Right ventricle myocardium superior (tissue), 1 donor: ENCODE measurements around the gene UROC1. TPM values are rescaled to one million over a fixed set of nuclear protein-coding genes. Genes with fewer than 3 reads are reported as not detected.
"Not testable (repeated sequence)": the region's sequence is repeated elsewhere in the genome, so short reads cannot be mapped to it uniquely, and the experiment has no call there.

Experiments
- ATAC-seq: fragments of 200-7000 bp; cut with Tn5 transposase; one replicate; pipeline ENCODE4 v1.9.1; 2020; ENCODE audit warnings: mild to moderate bottlenecking; ENCODE audit not compliant: poor library complexity
- DNase-seq: peaks from one replicate; pipeline ENCODE4 v3.0.0-alpha.2; 2020
- intact Hi-C: fragments of 100-400 bp; cut with DNase I; formaldehyde crosslinking; loops from one replicate; pipeline ENCODE4 v1.11.2; 2022
- total RNA-seq: library from RNA; stranded (reverse); fragmentation: NEBNext Ultra II Directional; extraction: Animal tissue kit (Norgen Biotek cat#: 25700); gene quantifications from one replicate; pipeline ENCODE4 v1.2.1, GENCODE V29; 2021
- donor health status: DM: no; HTN: yes; CAD: no; lungs with severe emphysema.

UROC1 gene
- total RNA-seq, 1 donor from 2014 or later: not detected

DNA sequence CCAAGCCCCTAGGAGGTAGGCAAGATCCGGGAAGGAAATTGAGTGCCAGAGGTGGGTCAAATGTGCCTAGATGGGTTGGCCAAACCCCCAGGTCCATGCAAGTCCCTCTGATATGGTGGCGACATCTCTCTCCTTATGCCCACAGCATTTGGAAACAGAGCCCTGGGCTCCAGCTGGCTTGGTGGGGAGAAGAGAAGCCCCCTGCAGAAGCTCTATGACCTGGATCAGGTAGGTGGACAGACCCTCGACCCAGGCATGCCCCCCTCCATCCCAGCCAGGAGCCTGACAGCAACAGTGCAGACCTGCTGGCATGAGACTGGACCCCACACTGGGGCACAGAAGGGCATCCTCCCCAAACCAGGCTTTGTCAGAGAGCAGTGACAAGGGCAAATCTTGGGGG, 18.6 kb upstream of the UROC1 start:
- ATAC-seq: no peak
- DNase-seq: peak; percentile 4
- intact Hi-C loops: no loop called here

DNA sequence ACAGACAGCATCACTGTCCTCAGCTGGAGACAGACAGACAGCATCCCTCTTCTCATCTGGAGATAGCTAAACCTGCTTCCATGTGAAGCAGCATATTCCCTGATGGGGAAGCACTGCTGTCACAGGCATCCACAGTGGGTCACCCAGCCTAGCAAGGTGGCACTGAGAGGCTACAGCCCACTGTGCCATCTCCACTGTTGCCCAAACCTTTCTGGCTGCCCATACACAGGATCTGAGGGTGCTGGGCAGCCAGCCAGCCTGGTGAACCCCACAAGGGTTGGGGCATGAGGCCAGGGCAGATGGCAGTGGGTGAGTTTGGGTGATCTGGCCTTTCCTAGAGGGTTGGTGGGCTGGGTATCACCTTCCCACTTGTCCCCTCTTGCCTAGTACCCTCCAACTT, 18.1 kb upstream of the UROC1 start:
- intact Hi-C loops: no loop called here
- DNase-seq (peak; percentile 20), ATAC-seq (no peak)

DNA sequence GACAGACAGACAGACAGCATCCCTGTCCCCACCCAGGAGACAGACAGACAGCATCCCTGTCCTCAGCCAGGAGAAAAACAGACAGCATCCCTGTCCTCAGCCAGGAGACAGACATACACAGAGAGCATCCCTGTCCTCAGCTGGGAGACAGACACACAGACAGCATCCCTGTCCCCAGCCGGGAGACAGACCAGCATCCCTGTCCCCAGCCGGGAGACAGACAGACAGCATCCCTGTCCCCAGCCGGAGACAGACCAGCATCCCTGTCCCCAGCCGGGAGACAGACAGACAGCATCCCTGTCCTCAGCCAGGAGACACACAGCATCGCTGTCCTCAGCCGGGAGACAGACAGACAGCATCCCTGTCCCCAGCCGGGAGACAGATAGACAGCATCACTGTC, 17.1 kb upstream of the UROC1 start:
- intact Hi-C loops, ATAC-seq: not testable (repeated sequence)
- DNase-seq: peak; percentile 18

DNA sequence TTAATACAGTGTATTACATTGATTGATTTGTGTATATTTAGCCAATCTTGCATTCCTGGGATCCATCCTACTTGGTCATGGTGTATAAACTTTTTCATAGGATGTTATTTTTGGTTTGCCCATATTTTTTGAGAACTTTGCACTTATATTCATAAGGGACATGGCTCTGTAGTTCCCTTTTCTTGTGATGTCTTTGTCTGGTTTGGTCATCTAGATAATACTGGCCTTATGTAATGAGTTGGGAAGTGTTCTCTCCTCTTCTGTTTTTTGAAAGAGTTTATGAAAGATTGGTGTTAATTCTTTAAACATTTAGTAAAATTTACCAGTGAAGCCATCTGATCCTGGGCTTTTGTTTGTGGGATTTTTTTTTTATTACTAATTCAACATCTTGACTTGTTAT, 15.9 kb upstream of the UROC1 start:
- ATAC-seq (no peak), DNase-seq (no peak)

DNA sequence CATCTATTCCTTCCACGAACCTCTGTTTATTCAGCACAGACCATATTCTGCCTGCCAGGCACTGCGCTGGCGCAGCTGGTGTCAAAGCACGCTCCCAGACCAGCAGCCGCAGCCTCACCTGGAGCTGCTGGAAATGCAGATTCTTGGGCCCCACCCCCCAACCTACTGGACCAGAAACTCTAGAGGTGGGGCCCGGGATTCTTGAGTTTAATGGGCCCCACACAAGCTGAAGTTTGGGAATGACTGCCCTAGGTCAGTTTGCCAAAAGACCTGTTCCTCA, 13.4 kb upstream of the UROC1 start:
- DNase-seq (peak; percentile 36), ATAC-seq (no peak)
- intact Hi-C loops: no loop called here

More for the DNA sequence above, 15.9 kb upstream of the UROC1 start:
- intact Hi-C loops: no loop called here

DNA sequence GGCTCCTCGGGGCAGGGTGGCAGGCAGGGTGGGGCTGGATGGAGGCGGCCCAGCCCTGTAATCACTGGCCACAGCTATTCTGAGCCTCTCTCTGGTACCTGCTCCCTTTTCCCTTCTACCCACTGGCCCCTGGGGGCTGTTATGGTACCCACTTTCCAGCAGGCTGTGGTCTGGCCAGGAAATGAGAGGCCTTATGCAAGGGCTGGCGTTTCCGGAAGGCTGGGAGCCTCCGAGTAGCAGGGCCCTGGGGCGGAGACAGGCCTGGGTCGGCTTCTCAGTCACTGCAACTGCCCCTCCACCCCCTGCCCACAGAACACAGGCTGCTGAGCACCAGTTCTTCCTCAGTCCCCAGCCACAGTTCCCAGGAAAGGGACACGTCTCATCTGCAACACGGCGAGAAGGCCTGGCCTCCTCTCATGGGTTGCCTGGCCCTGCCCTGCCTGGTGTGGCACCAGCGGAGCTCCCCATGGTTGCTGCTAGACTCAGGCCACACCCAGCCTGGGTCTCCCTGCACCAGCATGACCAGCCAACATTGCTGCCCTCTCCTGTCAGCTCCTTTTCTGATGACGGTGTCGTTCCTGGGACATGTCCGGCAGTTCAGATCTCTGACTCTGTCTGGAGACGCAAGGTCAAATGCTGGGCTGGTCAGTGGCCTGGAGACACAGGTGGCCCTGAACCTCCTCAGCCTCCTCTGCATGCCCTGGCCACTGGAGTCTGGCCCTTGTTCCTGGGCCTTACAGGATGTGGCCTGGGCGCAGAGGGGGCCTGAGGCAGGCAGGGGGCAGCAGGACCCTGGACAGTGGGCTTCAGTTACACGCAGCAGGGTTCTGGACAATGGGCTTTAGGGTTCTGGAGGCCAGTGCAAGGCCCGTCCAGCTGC, 12.8 kb upstream of the UROC1 start:
- peak; percentile 55 for ATAC-seq
- intact Hi-C loops: no loop called here
- DNase-seq: peak; percentile 79

DNA sequence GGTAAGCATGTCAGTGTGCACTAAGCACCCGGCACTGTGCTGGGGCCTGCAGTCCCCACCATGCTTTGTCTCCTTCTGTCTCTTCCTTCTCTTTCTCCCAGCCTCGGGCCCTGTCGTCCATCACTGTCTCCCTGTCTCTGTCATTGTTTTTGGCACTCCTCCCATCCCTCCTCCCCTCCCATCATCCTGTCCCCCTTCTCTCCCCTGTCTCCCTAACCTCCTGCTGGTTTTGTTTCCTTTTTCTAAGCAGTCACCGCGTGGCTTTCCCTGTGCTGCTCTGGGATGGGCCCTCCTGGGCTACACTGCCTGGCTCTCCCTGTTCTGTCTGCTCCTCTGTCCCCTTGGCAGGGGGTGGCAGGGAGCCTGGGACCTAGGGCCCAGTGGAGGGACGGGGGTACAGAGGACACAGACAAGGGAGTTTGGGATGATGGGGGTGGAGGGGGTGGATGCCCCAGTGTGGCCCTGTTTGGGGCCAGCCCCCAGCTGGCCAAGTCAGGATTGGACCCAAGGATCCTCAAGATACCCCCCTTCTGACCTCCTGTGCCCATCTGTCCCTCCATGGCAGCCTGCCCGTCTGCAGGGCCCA, 12.1 kb upstream of the UROC1 start:
- DNase-seq (peak; percentile 22), ATAC-seq (peak; percentile 7)
- intact Hi-C loops: loop anchor here (10.0 kb wide), 1 partner anchor 1015 kb away; no protein-coding TSS in a partner anchor

DNA sequence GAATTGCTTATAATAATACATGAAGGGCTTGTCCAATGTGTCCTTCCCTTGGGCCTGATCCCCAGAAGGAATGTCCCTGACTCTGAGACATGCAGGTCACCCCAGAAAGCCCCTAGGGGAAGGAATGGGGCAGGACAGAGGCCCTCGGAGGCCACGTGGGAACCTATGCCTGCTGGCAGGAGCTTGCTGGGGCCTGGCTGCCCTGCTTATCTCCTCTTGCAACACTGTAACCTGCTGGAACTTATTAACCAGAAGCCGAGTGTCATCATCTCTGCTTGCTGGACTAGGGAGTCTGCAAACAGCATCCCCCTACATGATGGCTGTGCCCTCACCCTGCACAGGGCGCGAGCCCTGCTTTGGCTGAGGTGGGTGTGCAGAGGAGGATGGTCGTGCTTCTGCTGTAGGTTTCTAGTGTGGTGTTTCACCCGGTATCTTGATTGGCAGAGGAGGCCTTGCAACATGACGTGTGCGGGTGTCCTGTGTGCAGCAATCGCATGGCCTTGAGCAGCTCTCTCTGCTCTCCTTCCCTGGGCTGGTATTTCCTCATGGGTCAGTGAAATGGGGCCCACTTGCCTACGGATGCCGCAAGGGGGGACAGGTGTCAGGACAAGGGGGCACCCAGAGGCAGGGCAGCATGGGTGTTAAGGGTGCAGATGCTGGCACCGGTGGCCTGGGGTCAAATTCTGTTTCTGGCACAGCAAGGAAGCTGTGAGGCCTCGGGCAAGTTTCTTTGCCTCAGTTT, 11.4 kb upstream of the UROC1 start:
- intact Hi-C loops: loop anchor here (10.0 kb wide), 1 partner anchor 1016 kb away; no protein-coding TSS in a partner anchor
- DNase-seq: peak; percentile 56
- peak; percentile 66 for ATAC-seq

DNA sequence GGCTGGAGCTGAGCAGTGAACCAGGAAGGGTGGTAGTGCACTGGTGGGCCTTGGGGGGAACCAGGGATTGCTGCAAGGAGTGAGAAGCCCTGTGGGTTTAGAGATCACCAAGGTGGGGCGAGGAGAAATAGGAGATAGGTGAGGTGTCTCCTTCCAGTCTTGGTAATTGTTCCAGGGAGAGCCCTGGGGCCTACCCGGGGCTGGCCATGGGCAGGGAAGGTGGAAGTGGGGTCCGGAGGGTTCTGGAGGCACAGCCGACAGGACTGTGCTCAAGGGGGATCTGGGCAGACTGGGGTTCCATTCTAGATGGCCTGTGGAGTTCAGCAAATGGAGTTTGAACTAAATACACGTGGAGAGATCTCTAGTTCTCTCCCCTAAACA, 10.8 kb upstream of the UROC1 start:
- ATAC-seq (no peak), DNase-seq (peak; percentile 10)
- intact Hi-C loops: loop anchor here (10.0 kb wide), 1 partner anchor 1016 kb away; no protein-coding TSS in a partner anchor

DNA sequence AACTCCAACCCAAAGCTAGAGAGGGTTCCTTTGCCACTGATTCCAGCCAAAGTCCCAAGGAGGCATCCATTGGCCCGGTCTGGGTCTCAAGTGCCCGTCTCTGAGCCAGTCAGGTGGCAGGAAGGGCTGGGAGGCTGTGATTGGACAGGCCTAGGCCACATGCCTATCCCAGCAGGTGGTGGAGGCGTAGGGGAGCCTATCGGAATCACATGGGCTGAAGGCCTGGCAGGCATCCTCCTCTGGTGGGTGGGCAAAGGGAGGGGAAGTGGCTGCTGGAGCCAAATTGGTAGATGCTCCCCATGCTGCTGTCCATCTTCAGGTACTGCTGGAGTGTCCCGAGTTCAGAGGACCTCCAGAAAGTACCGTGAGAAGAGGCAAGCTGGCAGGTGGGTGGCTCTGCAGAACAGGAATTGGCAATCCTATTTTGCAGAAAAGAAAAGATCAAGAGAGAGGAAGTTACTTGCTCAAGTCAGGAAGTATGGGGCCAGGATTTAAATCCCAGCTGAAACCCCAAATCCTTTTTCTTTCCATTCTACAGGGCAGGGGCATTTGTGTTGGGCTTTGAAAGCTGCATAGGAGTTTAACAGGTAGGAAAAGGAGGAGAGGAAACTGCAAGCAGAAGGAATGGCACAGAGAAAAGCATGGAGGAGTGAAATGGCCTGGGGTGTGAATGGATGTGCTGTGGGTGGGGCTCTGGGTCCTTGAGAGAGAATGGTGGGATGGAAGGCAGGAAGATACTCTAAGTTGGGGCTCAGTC, 10.1 kb upstream of the UROC1 start:
- no peak for ATAC-seq
- intact Hi-C loops: loop anchor here (10.0 kb wide), 1 partner anchor 1017 kb away; no protein-coding TSS in a partner anchor
- DNase-seq: peak; percentile 37

DNA sequence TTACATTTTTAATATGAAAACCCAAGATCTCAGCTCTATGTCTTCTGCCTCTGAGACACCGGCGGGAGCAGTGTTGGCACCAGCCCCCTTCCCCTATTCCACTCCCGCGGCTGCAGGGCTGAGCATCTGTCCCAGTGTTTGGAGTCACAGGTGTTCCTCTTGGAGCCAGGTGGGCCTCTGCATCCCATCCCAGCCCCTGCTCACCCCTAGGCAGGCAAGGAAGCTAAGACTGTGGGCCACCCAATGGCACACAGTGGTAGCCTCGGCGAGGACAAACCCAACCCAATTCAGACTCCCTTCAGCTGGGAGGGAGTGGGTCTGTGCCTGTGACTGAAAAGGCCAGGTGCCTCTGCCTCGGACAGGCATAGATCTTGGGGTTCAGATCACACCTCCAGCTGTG, 9.4 kb upstream of the UROC1 start:
- intact Hi-C loops: loop anchor here (10.0 kb wide), 1 partner anchor 1018 kb away; no protein-coding TSS in a partner anchor
- peak; percentile 23 for DNase-seq
- ATAC-seq: no peak

DNA sequence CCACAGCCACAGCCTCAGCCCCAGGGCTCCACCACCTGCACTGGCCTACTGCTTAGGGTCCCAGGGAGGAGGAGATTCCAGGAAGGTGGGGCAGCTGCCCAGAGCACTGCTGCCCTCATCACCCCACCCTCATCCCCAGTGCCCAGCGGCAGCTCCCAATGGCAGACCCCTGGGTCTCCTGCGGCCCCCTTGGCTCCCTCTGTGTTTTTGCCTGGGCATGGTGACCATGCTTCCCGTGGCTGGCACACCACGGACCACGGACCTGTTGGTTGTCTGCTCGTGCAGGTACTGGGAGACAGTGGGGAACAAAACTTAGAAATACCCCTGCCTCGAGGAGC, 9.1 kb upstream of the UROC1 start:
- no peak for ATAC-seq
- peak; percentile 10 for DNase-seq
- intact Hi-C loops: loop anchor here (10.0 kb wide), 1 partner anchor 1018 kb away; no protein-coding TSS in a partner anchor

DNA sequence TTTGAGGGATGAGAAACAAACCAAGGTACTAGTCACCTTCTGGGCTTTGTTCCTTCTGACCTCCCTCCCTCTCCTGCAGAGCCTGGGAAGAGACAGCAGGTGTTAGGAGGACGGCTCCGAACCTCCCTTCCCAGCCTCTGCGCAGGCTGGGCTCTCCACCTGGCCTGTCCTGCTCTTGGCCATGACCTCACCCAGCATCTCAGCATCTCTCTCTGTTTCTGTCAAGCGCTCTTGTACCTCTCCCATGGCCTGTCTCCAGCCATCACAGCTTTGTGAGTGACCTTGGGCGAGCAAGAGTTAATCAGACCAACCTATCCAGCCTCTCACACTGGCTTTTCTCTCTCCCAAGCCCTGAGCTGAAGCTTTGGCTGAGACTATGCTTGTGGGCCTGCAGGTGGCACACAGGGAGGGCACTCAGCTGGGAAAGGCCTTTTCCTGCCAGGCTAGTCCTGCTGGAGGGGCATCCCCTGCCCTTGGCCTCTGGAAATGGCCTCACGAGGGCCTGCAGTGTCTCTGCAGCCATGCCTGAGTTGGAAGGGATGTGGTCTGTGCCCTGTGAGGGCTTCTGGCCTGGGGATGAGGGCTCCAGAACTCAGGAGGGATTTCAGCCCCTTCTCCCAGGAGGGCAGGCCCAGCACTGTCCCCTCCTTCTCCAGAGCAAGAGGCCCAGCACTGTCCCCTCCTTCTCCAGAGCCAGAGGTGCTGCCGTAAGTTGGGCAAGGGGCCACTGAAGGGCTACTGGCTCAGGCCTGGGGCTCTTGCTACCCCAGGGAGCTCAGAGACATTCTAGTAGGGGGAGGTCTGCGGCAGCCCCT, 8.5 kb upstream of the UROC1 start:
- DNase-seq (peak; percentile 15), ATAC-seq (no peak)
- intact Hi-C loops: loop anchor here (10.0 kb wide), 1 partner anchor 1019 kb away; no protein-coding TSS in a partner anchor

DNA sequence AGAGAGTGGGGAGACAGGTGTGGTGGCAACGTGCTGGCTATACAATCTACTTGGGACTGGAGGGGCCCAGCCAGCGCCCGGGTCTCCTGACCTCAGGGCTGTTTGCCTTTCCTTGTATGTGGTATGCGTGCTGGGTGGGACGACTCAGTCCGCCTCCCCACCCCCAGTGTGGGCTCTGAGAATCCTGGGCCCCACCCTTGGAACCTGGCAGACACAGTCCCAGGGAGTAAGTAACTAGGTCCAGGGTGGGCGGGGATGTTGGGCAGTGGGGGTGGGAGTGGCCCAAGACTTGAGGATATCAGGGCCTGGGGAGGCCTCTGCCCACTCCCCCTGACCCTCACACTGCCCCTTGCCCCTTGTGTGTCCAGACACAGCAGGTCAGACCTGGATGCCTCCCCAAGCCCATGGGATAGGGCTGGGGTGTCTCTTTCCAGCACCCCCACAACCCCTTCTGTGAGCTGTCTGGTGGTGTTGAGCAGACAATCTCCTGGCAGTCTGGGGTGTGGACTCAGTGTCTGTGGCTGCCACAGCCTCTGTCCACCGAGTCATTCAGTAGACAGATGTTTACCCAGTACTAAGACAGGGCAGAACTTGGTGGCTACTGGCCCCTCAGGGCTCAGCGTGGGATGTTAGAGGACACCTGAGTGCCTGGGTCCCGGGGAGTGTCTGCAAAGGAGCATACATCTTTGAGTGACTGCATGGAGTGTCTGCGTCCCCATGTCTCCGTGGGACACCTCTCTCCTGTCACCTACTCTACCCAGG, 7.7 kb upstream of the UROC1 start:
- intact Hi-C loops: loop anchor here (10.0 kb wide), 1 partner anchor 1020 kb away; no protein-coding TSS in a partner anchor
- DNase-seq: peak; percentile 24
- ATAC-seq: no peak

DNA sequence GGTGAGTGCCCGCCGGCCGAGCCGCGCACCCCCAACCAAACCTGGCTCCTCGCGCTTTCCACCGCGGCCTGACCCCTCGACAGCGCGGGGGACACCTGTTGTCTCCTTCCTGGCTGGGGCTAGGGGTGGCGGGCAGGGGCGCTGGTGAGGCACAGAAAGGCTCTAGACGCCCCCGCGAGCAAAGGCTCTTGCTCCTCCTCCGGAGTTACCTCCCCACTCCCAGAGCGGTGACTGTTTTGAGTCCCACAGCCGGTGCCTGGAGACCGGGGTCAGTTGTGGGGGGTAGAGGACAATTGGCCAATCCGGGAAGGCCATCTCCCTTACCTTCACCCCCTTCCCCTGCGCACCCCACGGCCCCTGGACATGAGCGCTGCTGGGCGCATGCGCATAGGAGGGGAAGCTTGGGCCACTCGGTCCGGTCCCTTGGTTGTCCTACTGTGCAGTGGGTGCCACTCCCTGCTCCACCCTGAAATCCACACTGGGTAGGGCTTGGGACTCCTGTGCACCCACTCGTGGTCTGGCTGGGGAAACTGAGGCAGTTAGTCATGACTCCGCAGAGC, 6.9 kb upstream of the UROC1 start:
- ATAC-seq (peak; percentile 9), DNase-seq (peak; percentile 59)
- intact Hi-C loops: loop anchor here (10.0 kb wide), 1 partner anchor 1020 kb away; no protein-coding TSS in a partner anchor

DNA sequence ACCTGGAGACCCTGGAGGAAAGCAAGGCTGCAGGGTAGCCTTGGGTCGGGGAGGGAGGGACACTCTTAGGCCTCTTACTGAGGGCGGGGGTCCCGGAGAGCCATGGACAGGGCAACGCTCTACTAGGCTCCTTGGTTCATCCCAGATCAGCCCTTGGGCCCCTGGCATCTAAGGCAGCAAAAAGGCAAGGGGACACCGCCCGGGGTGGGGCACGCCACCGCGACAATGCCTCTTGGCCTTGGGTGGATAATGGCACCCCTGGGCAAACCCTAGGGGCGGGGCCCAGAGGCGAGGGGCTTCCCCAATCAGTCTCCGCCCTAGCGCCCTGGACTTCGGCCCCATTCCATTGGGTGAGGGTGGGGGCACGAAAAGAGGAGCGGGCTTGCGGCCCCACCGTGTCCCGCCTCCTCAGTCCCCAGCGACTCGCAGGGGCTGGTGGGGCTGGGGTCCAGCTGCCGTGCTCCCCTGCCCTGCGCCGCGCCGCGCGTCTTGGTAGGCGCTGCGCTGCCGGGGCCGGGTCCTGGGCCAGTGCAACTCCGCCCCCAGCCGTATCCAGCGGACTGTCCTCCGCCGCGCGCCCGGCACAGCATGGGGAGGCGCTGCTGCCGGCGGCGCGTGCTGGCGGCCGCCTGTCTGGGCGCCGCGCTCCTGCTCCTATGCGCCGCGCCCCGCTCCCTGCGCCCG, 6.3 kb upstream of the UROC1 start, which contains the start of gene CHST13:
Gene CHST13, plus strand, starts transcription at position 411 of the 684 bp plus-strand sequence. Its CDS starts 178 bp downstream, at position 589.
- ATAC-seq (peak; percentile 84), DNase-seq (peak; percentile 76)
- intact Hi-C loops: loop anchor here (10.0 kb wide), 1 partner anchor 1021 kb away; no protein-coding TSS in a partner anchor
